Activated CD8-positive, alpha-beta memory T cell treated with anti-CD3 and anti-CD28 coated beads, Interleukin-2, amount 50 U/mL, for 1 hour (primary cell): ENCODE measurements around the gene DOCK3.
"Not testable (repeated sequence)": the region's sequence is repeated elsewhere in the genome, so short reads cannot be mapped to it uniquely, and the experiment has no call there.

Source experiments
- DNase-seq: peaks from one replicate; pipeline ENCODE4 v3.0.0-alpha.2; 2020; ENCODE audit errors: extremely low read depth

Gene DOCK3

GRCh38 chr3:50651920-50652529 lies 22.7 kb upstream of the DOCK3 start:
- no peak for DNase-seq

DNA sequence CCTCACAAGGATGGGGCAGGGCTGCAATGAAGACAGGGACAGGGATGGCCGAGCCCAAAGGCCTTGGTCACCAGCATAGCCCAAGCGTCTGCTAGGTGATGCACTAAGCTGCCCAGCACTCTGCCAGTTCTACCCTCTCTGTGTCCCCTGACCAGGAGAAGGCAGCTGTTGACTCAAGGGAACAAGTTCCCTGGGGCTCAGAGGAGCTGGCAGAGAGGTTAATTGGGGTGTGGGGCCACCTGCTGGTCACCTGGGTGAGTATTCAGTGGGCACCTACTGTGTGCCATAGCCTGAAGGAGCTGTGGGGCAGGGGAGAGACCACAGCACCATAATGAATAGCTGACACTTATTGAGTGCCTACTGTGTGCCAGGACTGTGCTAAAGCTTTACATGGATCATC lies 22.0 kb upstream of the DOCK3 start:
- no peak for DNase-seq

GRCh38 chr3:50653937-50654595 lies 20.7 kb upstream of the DOCK3 start:
- no peak for DNase-seq

GRCh38 chr3:50655009-50655830 lies 19.5 kb upstream of the DOCK3 start:
- DNase-seq: no peak

DNA sequence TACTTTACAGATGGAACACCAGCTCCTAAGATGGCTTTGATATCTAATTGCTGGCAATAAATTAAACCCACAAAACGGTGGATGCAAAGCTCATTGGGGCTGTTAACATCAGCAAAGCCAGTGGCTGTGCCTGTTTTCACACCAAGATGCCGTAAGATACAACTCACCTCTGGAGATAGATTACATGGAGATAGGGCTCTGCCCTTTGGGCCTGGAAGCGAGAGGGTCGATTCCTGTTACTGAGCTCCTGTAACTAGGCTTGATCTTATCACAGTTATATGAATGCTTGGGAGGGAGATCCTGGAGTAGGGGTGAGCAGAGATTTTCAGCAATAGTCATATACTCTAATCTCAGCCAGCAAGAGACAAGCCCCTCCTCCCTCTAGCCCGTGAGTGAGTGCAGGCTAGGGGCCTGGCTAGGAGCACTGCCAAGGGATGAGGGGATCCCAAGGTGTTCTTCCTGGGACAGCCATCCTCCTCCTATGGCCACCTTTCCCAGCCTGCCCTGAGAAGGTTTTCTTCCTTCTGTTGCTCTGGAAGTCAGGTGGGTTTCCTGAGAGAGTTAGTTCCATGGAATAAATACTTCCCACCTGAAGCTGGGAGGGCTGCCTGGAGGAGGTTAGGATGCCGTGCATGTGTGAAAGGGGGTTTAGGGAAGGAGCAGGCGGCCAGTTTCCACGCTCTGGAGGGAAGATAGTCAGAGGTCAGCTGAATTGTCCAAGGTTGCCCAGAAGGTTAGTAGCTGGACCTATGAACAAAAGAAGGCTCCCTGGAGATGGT lies 18.1 kb upstream of the DOCK3 start:
- no peak for DNase-seq

DNA sequence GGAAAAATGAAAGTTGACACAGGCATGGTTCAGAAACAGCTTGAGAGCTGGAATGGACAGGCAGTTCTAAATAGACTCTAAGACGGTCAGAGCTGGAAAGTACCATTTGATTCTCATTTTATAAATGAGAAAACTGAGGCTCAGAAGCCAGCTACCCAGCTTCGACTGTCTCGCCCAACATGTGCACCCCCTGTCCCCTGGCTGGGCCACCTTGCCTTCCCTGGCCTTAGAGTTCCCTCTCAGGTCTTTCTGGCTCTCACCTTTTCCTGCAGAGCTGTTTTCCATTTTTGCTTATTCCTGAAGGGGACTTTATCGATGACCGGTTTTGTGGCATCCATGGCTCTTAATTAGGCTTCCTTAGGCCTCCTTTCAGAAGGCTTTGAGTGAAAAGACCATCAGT lies 17.3 kb upstream of the DOCK3 start:
- no peak for DNase-seq

DNA sequence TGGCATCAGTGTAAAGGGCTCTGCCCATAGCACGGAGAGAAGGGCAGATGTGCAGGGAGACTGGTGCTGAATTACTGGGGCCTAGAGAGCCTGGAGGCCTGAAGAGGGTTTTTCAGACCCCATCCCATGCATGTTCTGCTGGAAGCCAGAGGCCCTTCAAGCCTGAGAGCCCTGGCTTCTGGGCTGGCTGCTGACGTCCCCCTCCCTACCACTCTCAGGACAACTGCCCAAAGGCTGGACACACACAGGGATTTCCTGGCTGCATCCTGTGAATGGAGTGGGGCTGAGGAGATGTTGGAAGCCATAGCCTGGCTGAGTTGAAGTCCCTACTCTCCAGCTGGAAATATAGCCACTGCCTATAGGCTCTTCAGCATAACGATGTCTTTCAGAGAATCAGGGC lies 16.9 kb upstream of the DOCK3 start:
- DNase-seq: no peak

DNA sequence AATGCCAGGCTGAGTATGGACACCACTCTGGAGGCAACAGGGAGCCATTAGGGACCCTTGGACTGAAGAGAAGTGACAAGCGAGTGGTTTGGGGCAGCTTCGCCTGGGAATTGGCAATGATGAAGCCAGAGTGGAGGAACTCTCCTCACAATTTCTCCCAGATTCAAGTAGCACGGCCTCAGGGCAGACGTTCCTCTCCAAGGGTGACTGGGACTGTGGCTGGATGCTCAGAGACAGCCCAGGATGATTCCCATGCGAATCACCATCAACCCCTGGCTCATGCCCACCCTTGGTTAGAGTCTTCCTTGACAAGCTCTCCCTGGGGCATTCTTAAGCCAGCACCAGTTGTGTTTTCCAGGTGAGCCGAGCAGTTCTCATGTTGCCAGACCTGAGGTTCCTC lies 16.3 kb upstream of the DOCK3 start:
- no peak for DNase-seq

DNA sequence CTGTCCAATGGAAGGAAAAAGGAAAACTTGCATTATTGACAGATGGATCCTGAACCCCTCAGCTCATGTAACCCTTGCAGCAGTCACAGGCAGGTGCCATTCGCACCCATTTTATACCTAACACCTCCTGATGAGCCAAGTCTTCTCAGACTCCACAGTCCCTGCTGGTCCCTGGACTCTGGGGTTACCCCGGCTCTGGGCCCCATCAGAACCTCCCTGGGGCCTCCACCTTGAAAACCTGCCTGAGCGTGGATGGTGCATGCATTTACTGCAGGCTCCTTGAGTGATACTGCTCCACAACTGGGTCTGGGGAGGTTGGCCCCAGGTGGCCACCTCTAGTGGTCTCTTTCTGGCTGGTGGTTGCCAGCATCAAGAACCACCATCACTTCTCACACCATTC lies 15.9 kb upstream of the DOCK3 start:
- DNase-seq: no peak

GRCh38 chr3:50660386-50660785 lies 14.3 kb upstream of the DOCK3 start:
- DNase-seq: no peak

GRCh38 chr3:50661321-50661837 lies 13.3 kb upstream of the DOCK3 start:
- DNase-seq: no peak

GRCh38 chr3:50662408-50662807 lies 12.3 kb upstream of the DOCK3 start:
- DNase-seq: no peak

DNA sequence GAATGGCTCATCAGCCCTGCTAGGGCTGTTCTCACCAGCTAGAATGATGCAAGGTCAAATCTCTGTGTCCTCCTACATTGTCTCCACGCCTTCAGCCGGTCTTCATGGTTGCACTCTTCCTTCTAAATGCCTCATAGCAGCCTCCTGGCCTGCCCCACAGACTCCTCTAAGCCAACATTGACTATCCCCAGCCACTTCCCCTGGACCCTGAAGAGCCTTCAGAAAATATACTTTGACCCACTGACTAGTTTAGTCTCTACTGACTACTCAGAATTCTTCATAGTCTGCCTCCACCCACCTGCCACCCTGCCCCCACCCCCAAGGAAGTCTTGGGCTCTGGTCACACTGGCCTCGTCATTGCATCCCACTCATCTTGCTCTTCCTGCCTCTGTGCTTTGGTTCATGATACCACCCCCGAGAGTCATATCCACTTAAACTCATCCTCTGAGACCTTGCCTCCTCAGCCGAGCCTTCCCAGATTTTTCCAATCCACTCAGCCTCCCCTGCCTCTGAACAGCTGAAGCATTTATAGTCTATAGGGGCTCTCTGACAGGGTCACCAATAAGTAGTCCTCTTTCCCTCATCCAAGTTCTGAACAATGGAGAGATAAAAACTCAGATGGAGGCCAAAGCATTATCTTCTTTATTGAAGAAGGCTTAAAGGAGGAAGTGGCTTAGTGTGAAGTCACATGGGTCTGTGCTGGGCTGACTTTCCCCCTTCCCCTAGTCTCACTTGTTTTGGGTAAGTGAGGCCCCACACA lies 9.5 kb upstream of the DOCK3 start:
- no peak for DNase-seq

DNA sequence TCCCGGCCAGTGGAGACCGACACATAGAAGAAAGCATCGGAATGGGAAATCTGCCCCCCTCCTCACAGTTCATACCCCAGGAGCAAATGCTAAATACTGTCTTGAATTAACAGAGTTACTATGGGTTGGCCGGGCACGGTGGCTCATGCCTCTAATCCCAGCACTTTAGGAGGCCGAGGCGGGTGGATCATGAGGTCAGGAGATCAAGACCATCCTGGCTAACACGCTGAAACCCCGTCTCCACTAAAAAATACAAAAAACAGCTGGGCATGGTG lies 8.9 kb upstream of the DOCK3 start:
- not testable (repeated sequence) for DNase-seq

DNA sequence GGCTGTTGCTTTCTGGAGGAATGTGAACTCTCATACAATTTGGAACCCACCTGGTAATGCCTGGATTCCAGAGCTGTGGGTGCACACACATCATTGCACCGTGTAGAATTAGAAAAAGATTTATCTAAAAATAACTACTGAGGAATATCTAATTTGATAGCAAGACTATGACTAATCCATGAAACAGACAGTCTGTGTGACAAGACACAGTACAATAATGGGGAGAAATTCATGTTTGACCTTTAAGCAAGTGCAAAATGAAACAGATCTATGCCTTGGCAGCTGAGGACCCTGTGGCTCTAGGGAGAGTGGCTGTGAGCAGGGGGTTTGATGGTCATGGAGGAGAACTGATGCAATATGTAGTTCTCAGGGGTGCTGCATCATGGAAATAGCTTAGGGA lies 7.9 kb upstream of the DOCK3 start:
- DNase-seq: no peak

GRCh38 chr3:50671331-50671730 lies 3.4 kb upstream of the DOCK3 start:
- no peak for DNase-seq

DNA sequence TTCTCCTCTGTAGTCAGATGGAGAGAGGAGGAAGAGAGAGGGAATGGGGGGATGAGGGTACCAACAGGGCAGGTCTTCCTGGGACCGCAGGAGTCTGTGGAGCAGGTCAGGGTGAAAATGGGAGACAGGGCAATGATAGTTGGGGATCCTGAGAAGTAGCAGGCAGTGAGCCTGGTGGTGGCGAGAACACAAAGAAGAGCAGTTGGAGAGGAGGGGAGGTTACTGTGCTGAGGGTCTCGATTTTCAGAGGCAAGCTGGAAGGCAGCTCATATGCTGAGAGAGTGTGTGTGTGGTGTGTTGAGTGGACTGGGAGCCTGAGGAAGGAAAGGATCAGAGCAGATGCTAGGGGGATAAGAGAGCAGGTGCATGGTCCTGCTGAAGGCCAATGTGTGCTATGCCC lies 2.1 kb upstream of the DOCK3 start:
- no peak for DNase-seq

DNA sequence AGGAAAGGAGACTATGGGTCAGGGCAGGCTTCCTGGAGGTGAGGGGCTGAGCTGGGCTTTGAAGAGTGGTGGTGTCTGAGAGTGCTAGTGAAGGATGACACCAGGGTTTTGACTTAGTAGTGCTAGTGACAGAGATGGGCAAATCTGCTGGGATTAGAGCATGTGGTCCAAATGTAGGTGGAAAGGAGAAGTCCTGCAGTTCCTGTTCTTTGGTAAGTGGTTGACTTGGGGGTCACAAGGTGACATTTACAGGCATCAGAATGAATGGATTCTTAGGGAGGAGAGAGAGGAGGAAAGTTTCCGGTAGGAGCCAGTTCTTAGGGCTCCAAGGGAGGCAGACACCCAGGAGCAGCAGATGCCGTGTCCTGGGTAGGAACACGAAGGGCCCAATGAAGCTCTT lies 796 bp upstream of the DOCK3 start:
- no peak for DNase-seq

DNA sequence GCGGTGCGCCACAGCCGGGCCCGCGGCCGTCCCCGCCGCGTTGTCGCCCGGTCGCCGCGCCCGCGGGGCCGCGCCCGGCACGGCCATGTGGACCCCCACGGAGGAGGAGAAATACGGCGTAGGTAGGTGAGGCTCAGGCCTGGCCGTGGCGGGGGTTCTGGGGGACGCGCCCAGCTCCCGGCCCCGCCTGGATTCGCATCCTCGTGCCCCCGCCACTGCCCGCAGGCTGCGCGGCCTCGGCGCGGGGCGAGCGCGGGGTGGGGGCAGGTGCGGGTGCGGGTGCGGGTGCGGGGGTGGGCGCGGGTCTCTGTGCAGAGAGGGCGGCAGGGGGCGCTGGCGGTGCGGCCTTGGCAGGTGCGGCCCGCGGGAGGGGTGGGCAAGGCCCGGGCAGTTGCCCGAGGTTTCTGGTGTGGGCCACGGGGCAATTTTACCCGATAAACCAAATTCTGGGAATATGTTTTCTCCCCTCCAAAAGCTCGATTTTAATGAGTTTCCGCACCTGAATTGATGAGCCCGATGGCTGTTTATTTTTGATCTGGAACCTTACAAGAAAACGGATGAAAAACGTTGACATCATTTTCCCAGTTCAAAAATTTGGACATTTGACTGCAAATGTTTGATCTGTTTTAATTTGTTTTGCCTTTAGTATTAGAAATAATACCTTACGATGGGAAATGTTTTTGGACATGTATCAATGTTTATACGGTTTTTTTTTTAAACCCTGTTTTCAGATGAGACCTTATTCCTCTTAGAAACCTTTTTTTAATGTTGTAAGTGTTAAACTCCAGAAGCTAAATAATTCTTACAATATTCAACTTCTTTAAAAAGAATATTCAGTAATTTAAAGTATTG lies 678 bp downstream of the DOCK3 start:
- DNase-seq: no peak

DNA sequence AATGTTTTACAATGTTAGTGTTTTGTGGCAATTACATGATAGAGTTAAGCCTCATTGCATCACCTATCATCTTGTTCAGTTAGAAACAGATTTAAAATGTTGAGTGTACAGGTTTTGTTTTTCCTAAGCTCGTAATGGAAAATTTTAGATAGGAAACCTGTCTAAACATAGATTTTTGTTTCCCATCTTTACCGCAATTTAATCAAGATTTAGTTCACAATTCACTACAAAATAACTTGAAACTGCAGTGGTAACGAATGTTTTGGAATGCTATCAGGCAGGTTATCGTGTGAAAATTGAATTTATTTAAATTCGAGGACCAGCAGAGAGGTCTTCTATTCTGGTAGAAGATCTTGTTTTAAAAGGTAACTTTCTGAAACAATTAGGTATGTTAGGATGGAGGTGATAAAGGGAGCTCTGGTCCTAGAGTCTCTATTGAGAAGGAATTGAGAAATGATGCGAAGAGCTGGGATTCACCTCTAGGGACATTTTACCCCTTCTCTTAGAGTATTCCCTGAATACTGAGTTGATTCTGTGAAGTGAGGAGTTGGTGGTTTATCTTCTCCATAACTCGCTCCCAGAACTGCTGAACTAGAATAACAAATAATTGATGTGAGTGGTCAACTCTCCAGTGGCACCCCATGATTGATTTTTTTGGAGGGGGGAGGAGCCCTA lies 1.4 kb downstream of the DOCK3 start:
- no peak for DNase-seq
